Measurements from ENCODE around the gene PHLDB2. TPM values are rescaled to one million over a fixed set of nuclear protein-coding genes. Genes with fewer than 3 reads are reported as not detected.

Gene PHLDB2
- total RNA-seq, 1 experiment from 2014 or later = 143 TPM

DNA sequence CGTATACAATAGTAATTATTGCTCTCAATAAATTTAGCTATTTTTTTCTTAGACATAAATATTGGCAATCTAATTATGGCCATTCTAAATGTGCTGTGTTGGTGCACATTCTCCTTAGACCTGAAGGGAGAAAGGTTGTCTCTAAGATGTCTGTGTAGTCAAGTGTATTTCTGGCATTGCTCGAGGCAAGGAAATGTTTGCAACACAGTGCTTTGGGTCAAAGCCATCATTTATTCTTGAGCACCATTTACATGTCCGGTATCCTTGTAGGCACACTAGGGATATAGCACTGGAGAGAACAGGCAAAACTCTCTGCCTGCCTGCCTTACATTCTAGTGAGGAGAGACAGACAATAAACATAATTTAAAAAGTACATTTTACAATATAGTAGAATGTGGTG lies 2.6 kb upstream of the PHLDB2 start:
- ChIA-PET POLR2A (no interaction called here), RAD21 (ENCODE audit: low non-redundant PET in 1 of 2, low total read pairs in 2 of 2, uncharacterized antibody in 2 of 2, unreplicated experiment in 2 of 2) (no interaction called here), CTCF (interaction anchor here (0.8 kb wide), 1 partner anchor 140 kb away, joined by 3 read pairs; no protein-coding TSS in a partner anchor)
- no peaks in the 10 kb centered on the region for H3K27me3 ChIP-seq (ENCODE audit: insufficient read depth, low read length)
- H3K9me2 ChIP-seq (ENCODE audit: insufficient read depth) = no peaks in the 10 kb centered on the region
- H2AFZ ChIP-seq (ENCODE audit: low read depth, low read length, poor library complexity, severe bottlenecking) = no peak overlapping the region
- peaks cover 30% of the 10 kb centered on the region for H3K79me2 ChIP-seq (ENCODE audit: insufficient read depth, low read length)
- ATAC-seq = no peak
- no peak overlapping the region for H3K9ac ChIP-seq (ENCODE audit: low read length)
- TF ChIP-seq POLR2A (IDR thresholded peaks at IDR 0.05; ENCODE audit: borderline replicate concordance, extremely low read depth, insufficient read depth, insufficient read length) (no peak), POLR2AphosphoS5 (IDR thresholded peaks at IDR 0.05; ENCODE audit: low read depth, low read length) (no peak), SIN3A (IDR thresholded peaks at IDR 0.05; ENCODE audit: low read depth) (no peak), CEBPB (IDR thresholded peaks at IDR 0.05; ENCODE audit: low read depth) (no peak), ZFX (IDR thresholded peaks at IDR 0.05) (no peak)
- TF ChIP-seq, protein P1, sequence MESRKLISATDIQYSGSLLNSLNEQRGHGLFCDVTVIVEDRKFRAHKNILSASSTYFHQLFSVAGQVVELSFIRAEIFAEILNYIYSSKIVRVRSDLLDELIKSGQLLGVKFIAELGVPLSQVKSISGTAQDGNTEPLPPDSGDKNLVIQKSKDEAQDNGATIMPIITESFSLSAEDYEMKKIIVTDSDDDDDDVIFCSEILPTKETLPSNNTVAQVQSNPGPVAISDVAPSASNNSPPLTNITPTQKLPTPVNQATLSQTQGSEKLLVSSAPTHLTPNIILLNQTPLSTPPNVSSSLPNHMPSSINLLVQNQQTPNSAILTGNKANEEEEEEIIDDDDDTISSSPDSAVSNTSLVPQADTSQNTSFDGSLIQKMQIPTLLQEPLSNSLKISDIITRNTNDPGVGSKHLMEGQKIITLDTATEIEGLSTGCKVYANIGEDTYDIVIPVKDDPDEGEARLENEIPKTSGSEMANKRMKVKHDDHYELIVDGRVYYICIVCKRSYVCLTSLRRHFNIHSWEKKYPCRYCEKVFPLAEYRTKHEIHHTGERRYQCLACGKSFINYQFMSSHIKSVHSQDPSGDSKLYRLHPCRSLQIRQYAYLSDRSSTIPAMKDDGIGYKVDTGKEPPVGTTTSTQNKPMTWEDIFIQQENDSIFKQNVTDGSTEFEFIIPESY (IDR thresholded peaks at IDR 0.05; ENCODE audit: extremely low read depth, insufficient replicate concordance, low read length) = no peak
- TF ChIP-seq, protein P2, sequence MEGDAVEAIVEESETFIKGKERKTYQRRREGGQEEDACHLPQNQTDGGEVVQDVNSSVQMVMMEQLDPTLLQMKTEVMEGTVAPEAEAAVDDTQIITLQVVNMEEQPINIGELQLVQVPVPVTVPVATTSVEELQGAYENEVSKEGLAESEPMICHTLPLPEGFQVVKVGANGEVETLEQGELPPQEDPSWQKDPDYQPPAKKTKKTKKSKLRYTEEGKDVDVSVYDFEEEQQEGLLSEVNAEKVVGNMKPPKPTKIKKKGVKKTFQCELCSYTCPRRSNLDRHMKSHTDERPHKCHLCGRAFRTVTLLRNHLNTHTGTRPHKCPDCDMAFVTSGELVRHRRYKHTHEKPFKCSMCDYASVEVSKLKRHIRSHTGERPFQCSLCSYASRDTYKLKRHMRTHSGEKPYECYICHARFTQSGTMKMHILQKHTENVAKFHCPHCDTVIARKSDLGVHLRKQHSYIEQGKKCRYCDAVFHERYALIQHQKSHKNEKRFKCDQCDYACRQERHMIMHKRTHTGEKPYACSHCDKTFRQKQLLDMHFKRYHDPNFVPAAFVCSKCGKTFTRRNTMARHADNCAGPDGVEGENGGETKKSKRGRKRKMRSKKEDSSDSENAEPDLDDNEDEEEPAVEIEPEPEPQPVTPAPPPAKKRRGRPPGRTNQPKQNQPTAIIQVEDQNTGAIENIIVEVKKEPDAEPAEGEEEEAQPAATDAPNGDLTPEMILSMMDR (IDR thresholded peaks at IDR 0.05 in 2 of 3, conservative IDR thresholded peaks at IDR 0.05 in 1 of 3; ENCODE audit: borderline replicate concordance in 1 of 3, insufficient read depth in 1 of 3, low read depth in 2 of 3, low read length in 2 of 3) = no peak
- no peak for DNase-seq (ENCODE audit: low read depth, low spot score)
- H3K36me3 ChIP-seq (ENCODE audit: control insufficient read depth in 1 of 2, insufficient read depth in 2 of 2, low read length in 2 of 2) = no peaks in the 10 kb centered on the region
- no peak overlapping the region for H3K4me2 ChIP-seq (ENCODE audit: low read length)
- no peaks in the 10 kb centered on the region for H4K20me1 ChIP-seq (ENCODE audit: insufficient read depth)
- intact Hi-C loops (cut with micrococcal nuclease) = no loop called here
- H3K4me3 ChIP-seq (replicated peaks in 1 of 2; ENCODE audit: low read depth in 1 of 2, low read length in 2 of 2) = no peak overlapping the region
- peaks cover 42 to 80% of the 10 kb centered on the region in 2 experiments for H3K4me1 ChIP-seq (ENCODE audit: control insufficient read depth in 1 of 2, insufficient read depth in 2 of 2, low read length in 2 of 2)
- H3K9me3 ChIP-seq (ENCODE audit: control insufficient read depth in 1 of 2, insufficient read depth in 1 of 2, low read depth in 1 of 2, low read length in 2 of 2) = no peaks in the 10 kb centered on the region
- BruUV-seq (replicated peaks) = no TSS peak
- no peak overlapping the region for H3K27ac ChIP-seq (ENCODE audit: low read depth, low read length)
